Measurements from ENCODE around the gene ESR2. TPM values are rescaled to one million over a fixed set of nuclear protein-coding genes. Genes with fewer than 3 reads are reported as not detected.

Gene ESR2
- total and polyA plus RNA-seq, 4 donors: 0.11 to 3.4 (median 0.37) TPM

DNA sequence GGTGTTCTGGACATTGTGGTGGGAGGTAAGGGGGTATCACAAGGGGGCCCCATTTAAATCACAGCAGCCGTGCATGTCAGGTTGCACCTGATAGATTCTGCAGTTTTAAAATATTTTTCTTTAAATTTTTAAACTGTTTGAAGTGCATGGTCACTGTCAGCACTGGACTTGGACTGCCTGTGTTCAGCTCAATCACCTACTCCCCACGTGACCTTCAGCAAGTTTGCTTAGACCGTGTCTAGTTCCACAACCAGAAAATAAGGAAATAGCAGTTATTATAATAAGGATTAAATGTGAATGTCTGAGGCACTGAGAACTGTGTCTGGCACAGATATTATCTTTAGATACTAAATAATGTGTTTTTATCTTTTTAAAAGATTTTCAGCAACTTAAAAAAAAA, 64.7 kb downstream of the ESR2 start:
- no peak overlapping the region for H3K9ac ChIP-seq (ENCODE audit: insufficient read depth in 1 of 2, low read length in 2 of 2)
- DNase-seq (no peak), ATAC-seq (ENCODE audit: insufficient read depth, low FRiP score) (no peak)
- H3K4me1 ChIP-seq (ENCODE audit: control insufficient read depth in 5 of 5, insufficient read depth in 5 of 5, low read length in 5 of 5): no peaks in the 10 kb centered on the region
- H3K27me3 ChIP-seq (ENCODE audit: control insufficient read depth in 3 of 3, insufficient read depth in 3 of 3, low read length in 2 of 3): no peaks in the 10 kb centered on the region
- no peaks in the 10 kb centered on the region for H3K9me3 ChIP-seq (ENCODE audit: control insufficient read depth in 4 of 4, insufficient read depth in 3 of 4, low read length in 3 of 4)
- H3K4me3 ChIP-seq: no peak overlapping the region
- 92 to 94% methylated on average over 3 of the region's 3 CpGs for WGBS, 2 donors
- no peak overlapping the region for H3K27ac ChIP-seq (ENCODE audit: low read depth in 1 of 2, low read length in 1 of 2)
- H3K36me3 ChIP-seq (ENCODE audit: control insufficient read depth in 4 of 4, insufficient read depth in 4 of 4, low read length in 4 of 4): peaks cover 6 to 31% (median 27%) of the 10 kb centered on the region in 4 donors
- TF ChIP-seq, protein P1, sequence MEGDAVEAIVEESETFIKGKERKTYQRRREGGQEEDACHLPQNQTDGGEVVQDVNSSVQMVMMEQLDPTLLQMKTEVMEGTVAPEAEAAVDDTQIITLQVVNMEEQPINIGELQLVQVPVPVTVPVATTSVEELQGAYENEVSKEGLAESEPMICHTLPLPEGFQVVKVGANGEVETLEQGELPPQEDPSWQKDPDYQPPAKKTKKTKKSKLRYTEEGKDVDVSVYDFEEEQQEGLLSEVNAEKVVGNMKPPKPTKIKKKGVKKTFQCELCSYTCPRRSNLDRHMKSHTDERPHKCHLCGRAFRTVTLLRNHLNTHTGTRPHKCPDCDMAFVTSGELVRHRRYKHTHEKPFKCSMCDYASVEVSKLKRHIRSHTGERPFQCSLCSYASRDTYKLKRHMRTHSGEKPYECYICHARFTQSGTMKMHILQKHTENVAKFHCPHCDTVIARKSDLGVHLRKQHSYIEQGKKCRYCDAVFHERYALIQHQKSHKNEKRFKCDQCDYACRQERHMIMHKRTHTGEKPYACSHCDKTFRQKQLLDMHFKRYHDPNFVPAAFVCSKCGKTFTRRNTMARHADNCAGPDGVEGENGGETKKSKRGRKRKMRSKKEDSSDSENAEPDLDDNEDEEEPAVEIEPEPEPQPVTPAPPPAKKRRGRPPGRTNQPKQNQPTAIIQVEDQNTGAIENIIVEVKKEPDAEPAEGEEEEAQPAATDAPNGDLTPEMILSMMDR (IDR thresholded peaks at IDR 0.05; ENCODE audit: control extremely low read depth, extremely low read depth): no peak

DNA sequence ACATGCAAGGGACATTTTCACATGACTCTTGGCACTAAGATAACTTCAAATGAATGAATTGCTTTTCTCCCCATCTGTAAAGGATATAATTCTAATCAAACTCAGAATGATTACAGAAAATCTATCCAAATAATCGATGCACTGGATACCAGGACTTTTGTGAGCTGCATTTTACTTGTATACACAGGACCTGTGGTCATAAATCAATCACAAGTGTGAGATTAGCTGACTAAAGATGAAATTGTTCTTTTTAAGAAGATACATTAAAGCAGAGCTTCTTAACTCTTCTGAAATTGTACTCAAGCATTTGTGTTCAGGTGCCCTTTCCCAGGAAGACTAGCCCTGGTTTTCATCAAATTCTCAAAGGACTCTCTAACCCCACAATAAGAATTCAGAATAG, 66.3 kb downstream of the ESR2 start:
- H3K9ac ChIP-seq (ENCODE audit: insufficient read depth in 1 of 2, low read length in 2 of 2): no peak overlapping the region
- no peaks in the 10 kb centered on the region for H3K27me3 ChIP-seq (ENCODE audit: control insufficient read depth in 3 of 3, insufficient read depth in 3 of 3, low read length in 2 of 3)
- H3K36me3 ChIP-seq (ENCODE audit: control insufficient read depth in 4 of 4, insufficient read depth in 4 of 4, low read length in 4 of 4): peaks cover 10 to 46% (median 35%) of the 10 kb centered on the region in 4 donors
- H3K4me3 ChIP-seq: no peak overlapping the region
- TF ChIP-seq, protein P1 (IDR thresholded peaks at IDR 0.05; ENCODE audit: control extremely low read depth, extremely low read depth): no peak
- ATAC-seq (ENCODE audit: insufficient read depth, low FRiP score) (no peak), DNase-seq (no peak)
- no peaks in the 10 kb centered on the region for H3K4me1 ChIP-seq (ENCODE audit: control insufficient read depth in 5 of 5, insufficient read depth in 5 of 5, low read length in 5 of 5)
- 81 to 89% methylated on average over 1 of the region's 1 CpG for WGBS, 2 donors
- no peaks in the 10 kb centered on the region for H3K9me3 ChIP-seq (ENCODE audit: control insufficient read depth in 4 of 4, insufficient read depth in 3 of 4, low read length in 3 of 4)
- no peak overlapping the region for H3K27ac ChIP-seq (ENCODE audit: low read depth in 1 of 2, low read length in 1 of 2)

DNA sequence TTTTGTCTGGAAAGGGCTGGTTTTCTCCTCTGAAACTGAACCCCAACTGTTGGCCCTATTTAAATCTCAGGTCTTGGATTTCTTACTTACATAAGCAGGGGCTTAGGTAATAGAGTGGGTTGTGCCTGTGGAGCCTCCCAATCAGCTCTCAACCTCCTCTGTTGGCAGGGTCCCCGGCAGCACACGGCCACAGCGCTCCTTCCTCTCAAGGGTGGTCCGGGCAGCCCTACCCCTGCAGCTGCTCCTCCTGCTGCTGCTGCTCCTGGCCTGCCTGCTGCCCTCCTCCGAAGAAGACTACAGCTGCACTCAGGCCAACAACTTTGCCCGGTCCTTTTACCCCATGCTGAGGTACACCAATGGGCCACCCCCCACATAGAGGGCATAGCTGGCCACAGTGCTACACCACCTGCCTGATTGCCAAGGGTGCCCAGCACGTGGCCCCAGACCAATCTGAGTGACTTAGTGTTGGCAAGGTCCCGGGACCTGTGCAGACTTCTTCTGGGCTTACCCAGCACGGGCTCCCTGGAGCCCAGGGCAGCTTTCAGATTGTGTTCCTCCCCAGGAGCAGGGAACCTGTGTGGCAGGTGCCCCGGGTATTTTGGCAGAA, 68.9 kb downstream of the ESR2 start:
- TF ChIP-seq, protein P1 (IDR thresholded peaks at IDR 0.05; ENCODE audit: control extremely low read depth, extremely low read depth): no peak
- Histone ChIP-seq H3K27me3 (ENCODE audit: control insufficient read depth in 3 of 3, insufficient read depth in 3 of 3, low read length in 2 of 3) (no peaks in the 10 kb centered on the region), H3K4me1 (ENCODE audit: control insufficient read depth in 5 of 5, insufficient read depth in 5 of 5, low read length in 5 of 5) (peaks cover 0 to 3% (median 0%) of the 10 kb centered on the region in 5 donors), H3K36me3 (ENCODE audit: control insufficient read depth in 4 of 4, insufficient read depth in 4 of 4, low read length in 4 of 4) (peaks cover 22 to 48% (median 45%) of the 10 kb centered on the region in 4 donors), H3K9ac (ENCODE audit: insufficient read depth in 1 of 2, low read length in 2 of 2) (no peak overlapping the region), H3K9me3 (ENCODE audit: control insufficient read depth in 4 of 4, insufficient read depth in 3 of 4, low read length in 3 of 4) (no peaks in the 10 kb centered on the region), H3K4me3 (no peak overlapping the region), H3K27ac (ENCODE audit: low read depth in 1 of 2, low read length in 1 of 2) (no peak overlapping the region)
- DNase-seq (no peak), ATAC-seq (ENCODE audit: insufficient read depth, low FRiP score) (no peak)
- WGBS, 2 donors: 85 to 86% methylated on average over 10 of the region's 10 CpGs

Measured in lung (tissue), 12 donors.